B cell (primary cell): ENCODE data around the gene SLC39A8. TPM values are rescaled to one million over a fixed set of nuclear protein-coding genes. Genes with fewer than 3 reads are reported as not detected.
A peak's percentile ranks its signal among the peaks of the same experiment; 100 is the strongest.

ENCODE experiments used
- ATAC-seq: fragments of 200-7000 bp; cut with Tn5 transposase; one replicate; pipeline ENCODE4 v1.10.0; 2021; ENCODE audit warnings: low read depth, mild to moderate bottlenecking, moderate number of reproducible peaks, moderate library complexity
- CTCF ChIA-PET: fragments of 350-600 bp; sonication (Branson Sonifier 250); formaldehyde crosslinking; loops from one replicate; lab custom pipeline; 2021; ENCODE audit warnings: antibody characterized with exemption, inconsistent platforms; lab: Charles Lee
- POLR2A ChIA-PET: fragments of 350-600 bp; sonication (Branson Sonifier 250); formaldehyde crosslinking; loops from one replicate; lab custom pipeline; 2021; ENCODE audit warnings: antibody characterized with exemption; lab: Charles Lee
- DNase-seq: peaks from one replicate; pipeline ENCODE4 v3.0.0; 2013
- H2AFZ ChIP-seq: 2 replicates; pipeline ENCODE4 v1.6.1; 2012; ENCODE audit warnings: mild to moderate bottlenecking, low read depth, low read length; ENCODE audit not compliant: insufficient read depth, poor library complexity, severe bottlenecking
- H3K27ac ChIP-seq, 2 donors: 1 replicate in 1 of 2; 2 replicates in 1 of 2; pipeline ENCODE4 v1.5.1; 2012 to 2013; ENCODE audit warnings: low read length in 2 of 2, mild to moderate bottlenecking in 2 of 2, moderate library complexity in 1 of 2
- H3K27me3 ChIP-seq, 4 experiments: fragments of 200-600 bp in 1 of 4; sonication (generic) in 1 of 4; replicated peaks in 1 of 4; 1 replicate in 2 of 4; 2 replicates in 2 of 4; pipeline versions ENCODE4 v1.6.1 to v1.7.0; 2013 to 2016; ENCODE audit warnings: low read length in 3 of 4, mild to moderate bottlenecking in 2 of 4, mixed read lengths in 1 of 4, moderate library complexity in 1 of 4; ENCODE audit not compliant: insufficient read depth in 4 of 4, control insufficient read depth in 3 of 4; ENCODE audit errors: control extremely low read depth in 1 of 4
- H3K36me3 ChIP-seq, 2 experiments: replicated peaks in 1 of 2; 1 replicate in 1 of 2; 2 replicates in 1 of 2; pipeline versions ENCODE4 v1.6.1 to v1.7.1; 2013; ENCODE audit warnings: low read length in 1 of 2; ENCODE audit not compliant: insufficient read depth in 2 of 2, control insufficient read depth in 1 of 2; ENCODE audit errors: control extremely low read depth in 1 of 2, extremely low read depth in 1 of 2
- H3K4me1 ChIP-seq, 2 donors: fragments of 200-600 bp in 1 of 2; sonication (generic) in 1 of 2; 1 replicate in 1 of 2; 2 replicates in 1 of 2; pipeline versions ENCODE4 v1.5.1 to v1.6.1; 2013 to 2017; ENCODE audit warnings: low read length in 2 of 2; ENCODE audit not compliant: control insufficient read depth in 2 of 2, insufficient read depth in 2 of 2
- H3K4me2 ChIP-seq: replicated peaks from 2 replicates; pipeline ENCODE3; 2012; ENCODE audit warnings: mild to moderate bottlenecking, low read depth, low read length; ENCODE audit not compliant: poor library complexity, severe bottlenecking
- H3K4me3 ChIP-seq, 5 experiments: fragments of 200-600 bp in 1 of 5; sonication (generic) in 1 of 5; 1 replicate in 3 of 5; 2 replicates in 2 of 5; pipeline versions ENCODE4 v1.5.1 to v1.7.0; 2011 to 2016; ENCODE audit warnings: low read length in 4 of 5, mild to moderate bottlenecking in 4 of 5, low read depth in 2 of 5, control low read depth in 1 of 5, moderate library complexity in 1 of 5; ENCODE audit not compliant: insufficient read depth in 1 of 5; ENCODE audit errors: control extremely low read depth in 1 of 5, extremely low read depth in 1 of 5
- H3K79me2 ChIP-seq: fragments of 200-600 bp; sonication (generic); one replicate; pipeline ENCODE4 v1.6.0; 2016; ENCODE audit warnings: low read length; ENCODE audit not compliant: control insufficient read depth, insufficient read depth
- H3K9ac ChIP-seq: fragments of 200-600 bp; sonication (generic); 2 replicates; pipeline ENCODE4 v1.6.1; 2017; ENCODE audit warnings: mild to moderate bottlenecking, low read length, moderate library complexity
- H3K9me3 ChIP-seq, 3 donors: one replicate each; pipeline versions ENCODE4 v1.6.1 to v1.7.1; 2013; ENCODE audit warnings: low read length in 2 of 3; ENCODE audit not compliant: control insufficient read depth in 2 of 3, insufficient read depth in 1 of 3; ENCODE audit errors: control extremely low read depth in 1 of 3
- H4K20me1 ChIP-seq: 2 replicates; pipeline ENCODE4 v1.6.0; 2012; ENCODE audit warnings: mild to moderate bottlenecking, low read length; ENCODE audit not compliant: insufficient read depth, control insufficient read depth, poor library complexity, severe bottlenecking
- H3K27ac Mint-ChIP-seq: one replicate; pipeline ENCODE4 v1.8.0; 2021; ENCODE audit warnings: mixed read lengths
- H3K27me3 Mint-ChIP-seq: one replicate; pipeline ENCODE4 v1.8.0; 2021; ENCODE audit warnings: mixed read lengths
- H3K4me1 Mint-ChIP-seq: one replicate; pipeline ENCODE4 v1.8.0; 2021; ENCODE audit warnings: mixed read lengths
- H3K4me3 Mint-ChIP-seq: one replicate; pipeline ENCODE4 v1.8.0; 2021; ENCODE audit warnings: mixed read lengths
- H3K9me3 Mint-ChIP-seq: one replicate; pipeline ENCODE4 v1.8.0; 2022; ENCODE audit warnings: mixed read lengths; ENCODE audit not compliant: insufficient read depth
- EZH2 ChIP-seq: IDR thresholded peaks from 2 replicates; pipeline ENCODE4 v1.6.1; 2012; ENCODE audit warnings: borderline replicate concordance, low read depth, mild to moderate bottlenecking, moderate library complexity, low read length; ENCODE audit not compliant: insufficient read depth, poor library complexity, severe bottlenecking
- WGBS: methylation state at CpG from one replicate; pipeline ENCODE4 v1.1.5; 2013; ENCODE audit warnings: missing lambda C conversion rate; ENCODE audit not compliant: insufficient coverage; 5-methylcytosine and 5-hydroxymethylcytosine counted together
- intact Hi-C: fragments of 100-400 bp; cut with micrococcal nuclease; formaldehyde crosslinking; loops from one replicate; pipeline ENCODE4 v1.10.0; 2022
- polyA plus RNA-seq: library from polyadenylated mRNA; depleted of rRNA; stranded (reverse); fragments of >200 nt; gene quantifications from 2 replicates; pipeline ENCODE4 v1.2.3, GENCODE V29; 2012
- total RNA-seq, 2 donors: library from RNA; stranded (reverse); fragments of 120-200 nt in 1 of 2; gene quantifications; 1 replicate in 1 of 2; 2 replicates in 1 of 2; pipeline versions ENCODE4 v1.2.3 to v1.2.4, GENCODE V29; 2013 to 2022
- TF ChIP-seq, protein P1 (sequence below): fragments of 200-600 bp; IDR thresholded peaks from one replicate; pipeline ENCODE4 v1.8.0; 2022; ENCODE audit warnings: antibody characterized with exemption, mild to moderate bottlenecking

SLC39A8 gene
- total and polyA plus RNA-seq, 2 donors (not counting 1 experiment from before 2014, with no cell fraction given): 2.4 to 8.4 TPM

DNA sequence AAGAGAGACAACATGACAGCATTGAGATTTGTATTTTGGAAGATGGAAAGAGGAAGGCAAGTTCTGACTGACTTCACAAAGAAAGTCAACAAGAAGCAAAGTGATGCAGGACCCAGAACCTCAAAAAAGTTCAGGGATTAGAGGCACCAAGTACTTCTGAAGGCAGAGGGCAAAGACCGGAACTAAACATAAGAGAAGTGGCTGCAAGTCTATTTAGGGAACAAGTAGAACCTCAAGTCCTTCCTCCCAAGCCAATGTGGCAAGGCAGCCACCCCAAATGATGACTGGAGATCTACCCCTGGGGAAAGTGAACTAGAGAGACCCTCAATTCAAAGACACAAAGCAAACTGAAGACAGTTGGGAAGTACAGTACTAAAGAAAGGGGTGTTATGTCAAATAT is 46.6 kb downstream of the SLC39A8 start:
- WGBS: no CpG with 5 or more reads among the region's 1 CpG
- H3K9ac ChIP-seq: no peak overlapping the region
- Mint-ChIP-seq H3K27me3 (no peaks in the 10 kb centered on the region), H3K27ac (no peak overlapping the region), H3K4me1 (peaks cover 9% of the 10 kb centered on the region), H3K9me3 (no peaks in the 10 kb centered on the region), H3K4me3 (no peak overlapping the region)
- no peak overlapping the region for H3K4me2 ChIP-seq
- ChIA-PET POLR2A (no interaction called here), CTCF (no interaction called here)
- DNase-seq (peak; percentile 8), ATAC-seq (no peak)
- no peak overlapping the region for H2AFZ ChIP-seq
- no peaks in the 10 kb centered on the region for H3K79me2 ChIP-seq
- H3K36me3 ChIP-seq: peaks cover 0 to 1% of the 10 kb centered on the region in 2 experiments
- H3K27ac ChIP-seq: no peak overlapping the region
- no peak overlapping the region for H3K4me3 ChIP-seq
- H3K4me1 ChIP-seq: peaks cover 5% of the 10 kb centered on the region in 2 donors
- H4K20me1 ChIP-seq: no peaks in the 10 kb centered on the region
- no peaks in the 10 kb centered on the region for H3K9me3 ChIP-seq
- no peak for TF ChIP-seq EZH2
- TF ChIP-seq, protein P1, sequence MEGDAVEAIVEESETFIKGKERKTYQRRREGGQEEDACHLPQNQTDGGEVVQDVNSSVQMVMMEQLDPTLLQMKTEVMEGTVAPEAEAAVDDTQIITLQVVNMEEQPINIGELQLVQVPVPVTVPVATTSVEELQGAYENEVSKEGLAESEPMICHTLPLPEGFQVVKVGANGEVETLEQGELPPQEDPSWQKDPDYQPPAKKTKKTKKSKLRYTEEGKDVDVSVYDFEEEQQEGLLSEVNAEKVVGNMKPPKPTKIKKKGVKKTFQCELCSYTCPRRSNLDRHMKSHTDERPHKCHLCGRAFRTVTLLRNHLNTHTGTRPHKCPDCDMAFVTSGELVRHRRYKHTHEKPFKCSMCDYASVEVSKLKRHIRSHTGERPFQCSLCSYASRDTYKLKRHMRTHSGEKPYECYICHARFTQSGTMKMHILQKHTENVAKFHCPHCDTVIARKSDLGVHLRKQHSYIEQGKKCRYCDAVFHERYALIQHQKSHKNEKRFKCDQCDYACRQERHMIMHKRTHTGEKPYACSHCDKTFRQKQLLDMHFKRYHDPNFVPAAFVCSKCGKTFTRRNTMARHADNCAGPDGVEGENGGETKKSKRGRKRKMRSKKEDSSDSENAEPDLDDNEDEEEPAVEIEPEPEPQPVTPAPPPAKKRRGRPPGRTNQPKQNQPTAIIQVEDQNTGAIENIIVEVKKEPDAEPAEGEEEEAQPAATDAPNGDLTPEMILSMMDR: no peak
- H3K27me3 ChIP-seq: no peaks in the 10 kb centered on the region
- intact Hi-C loops: no loop called here

DNA sequence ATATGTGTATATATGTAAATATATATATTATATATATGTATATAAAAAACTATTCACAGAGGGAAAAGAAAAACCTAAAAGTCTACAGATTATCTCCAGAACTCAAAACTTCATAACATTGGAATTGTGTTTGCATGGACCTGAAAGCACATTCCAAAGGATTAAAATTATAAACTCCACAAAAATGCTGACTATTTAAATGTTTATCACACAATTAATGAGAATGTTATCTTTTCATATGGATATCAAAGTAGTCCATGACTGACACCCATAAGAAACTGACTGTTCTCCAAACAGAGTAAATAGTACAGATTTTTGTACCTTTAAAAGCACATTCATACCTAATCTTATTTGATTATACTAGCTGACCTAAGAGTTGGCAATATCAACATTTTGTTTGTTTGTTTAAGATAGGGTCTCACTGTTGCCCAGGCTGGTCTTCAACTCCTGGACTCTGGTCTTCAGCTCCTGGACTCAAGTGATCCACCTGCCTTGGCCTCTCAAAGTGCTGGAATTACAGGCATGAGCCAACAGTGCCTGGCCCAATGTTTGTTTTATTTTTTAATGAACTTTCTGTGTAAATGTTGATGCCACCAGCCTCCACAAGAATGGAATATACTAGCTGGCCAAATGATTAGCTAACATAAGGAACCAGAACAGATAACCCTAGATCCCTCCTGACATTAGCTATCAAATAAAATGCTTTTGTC is 50.0 kb downstream of the SLC39A8 start:
- CTCF ChIA-PET: no interaction called here
- POLR2A ChIA-PET: no interaction called here
- no peaks in the 10 kb centered on the region for H3K9me3 Mint-ChIP-seq
- Histone ChIP-seq H3K4me2 (no peak overlapping the region), H3K27ac (no peak overlapping the region), H3K4me3 (no peak overlapping the region), H3K79me2 (no peaks in the 10 kb centered on the region), H3K36me3 (no peaks in the 10 kb centered on the region), H2AFZ (no peak overlapping the region), H4K20me1 (no peaks in the 10 kb centered on the region), H3K27me3 (no peaks in the 10 kb centered on the region), H3K9me3 (no peaks in the 10 kb centered on the region), H3K9ac (no peak overlapping the region), H3K4me1 (peaks cover 5% of the 10 kb centered on the region in 2 donors)
- no peak overlapping the region for H3K4me3 Mint-ChIP-seq
- no peaks in the 10 kb centered on the region for H3K27me3 Mint-ChIP-seq
- peaks cover 9% of the 10 kb centered on the region for H3K4me1 Mint-ChIP-seq
- TF ChIP-seq EZH2: no peak
- TF ChIP-seq, protein P1: no peak
- DNase-seq (no peak), ATAC-seq (no peak)
- intact Hi-C loops: no loop called here
- no peak overlapping the region for H3K27ac Mint-ChIP-seq
